ENCODE data around the gene TLNRD1. TPM values are rescaled to one million over a fixed set of nuclear protein-coding genes. Genes with fewer than 3 reads are reported as not detected.

Gene TLNRD1
- total RNA-seq, 1 experiment from 2014 or later = 31.8 TPM

DNA sequence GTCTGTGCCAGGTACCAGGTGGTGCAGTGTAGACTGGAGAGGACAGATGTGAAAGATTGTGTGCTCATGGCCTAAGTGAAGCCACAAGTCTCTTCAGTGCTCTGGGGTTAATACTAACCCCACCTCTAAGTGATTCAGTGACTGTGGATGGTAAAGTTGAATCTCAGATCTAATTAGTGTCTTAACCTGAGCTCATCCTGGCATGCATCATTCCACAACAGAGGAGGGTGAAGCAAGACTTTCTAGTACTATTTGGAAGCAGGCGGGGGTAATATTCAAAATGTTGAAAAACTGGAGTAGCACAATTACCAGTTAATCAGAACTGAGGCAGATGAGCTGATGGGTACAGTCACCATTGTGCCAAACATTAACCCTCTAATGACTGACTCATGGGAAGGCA, 8.3 kb upstream of the TLNRD1 start:
- Mint-ChIP-seq H3K36me3 (ENCODE audit: insufficient read depth, unreplicated experiment) (peaks cover 22% of the 10 kb centered on the region), H3K4me3 (ENCODE audit: low read depth, unreplicated experiment) (no peak overlapping the region), H3K4me1 (ENCODE audit: low read depth, unreplicated experiment) (peaks cover 29% of the 10 kb centered on the region), H3K27me3 (ENCODE audit: unreplicated experiment) (no peaks in the 10 kb centered on the region), H3K27ac (ENCODE audit: unreplicated experiment) (no peak overlapping the region), H3K9me3 (ENCODE audit: low read depth, unreplicated experiment) (no peaks in the 10 kb centered on the region)
- TF ChIP-seq, protein P1, sequence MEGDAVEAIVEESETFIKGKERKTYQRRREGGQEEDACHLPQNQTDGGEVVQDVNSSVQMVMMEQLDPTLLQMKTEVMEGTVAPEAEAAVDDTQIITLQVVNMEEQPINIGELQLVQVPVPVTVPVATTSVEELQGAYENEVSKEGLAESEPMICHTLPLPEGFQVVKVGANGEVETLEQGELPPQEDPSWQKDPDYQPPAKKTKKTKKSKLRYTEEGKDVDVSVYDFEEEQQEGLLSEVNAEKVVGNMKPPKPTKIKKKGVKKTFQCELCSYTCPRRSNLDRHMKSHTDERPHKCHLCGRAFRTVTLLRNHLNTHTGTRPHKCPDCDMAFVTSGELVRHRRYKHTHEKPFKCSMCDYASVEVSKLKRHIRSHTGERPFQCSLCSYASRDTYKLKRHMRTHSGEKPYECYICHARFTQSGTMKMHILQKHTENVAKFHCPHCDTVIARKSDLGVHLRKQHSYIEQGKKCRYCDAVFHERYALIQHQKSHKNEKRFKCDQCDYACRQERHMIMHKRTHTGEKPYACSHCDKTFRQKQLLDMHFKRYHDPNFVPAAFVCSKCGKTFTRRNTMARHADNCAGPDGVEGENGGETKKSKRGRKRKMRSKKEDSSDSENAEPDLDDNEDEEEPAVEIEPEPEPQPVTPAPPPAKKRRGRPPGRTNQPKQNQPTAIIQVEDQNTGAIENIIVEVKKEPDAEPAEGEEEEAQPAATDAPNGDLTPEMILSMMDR (IDR thresholded peaks at IDR 0.05; ENCODE audit: unreplicated experiment) = no peak
- CTCF ChIA-PET = no interaction called here
- intact Hi-C loops (cut with micrococcal nuclease; ENCODE audit: unreplicated experiment) = no loop called here
- no TSS peak for BruUV-seq (replicated peaks)
- no peak for DNase-seq

DNA sequence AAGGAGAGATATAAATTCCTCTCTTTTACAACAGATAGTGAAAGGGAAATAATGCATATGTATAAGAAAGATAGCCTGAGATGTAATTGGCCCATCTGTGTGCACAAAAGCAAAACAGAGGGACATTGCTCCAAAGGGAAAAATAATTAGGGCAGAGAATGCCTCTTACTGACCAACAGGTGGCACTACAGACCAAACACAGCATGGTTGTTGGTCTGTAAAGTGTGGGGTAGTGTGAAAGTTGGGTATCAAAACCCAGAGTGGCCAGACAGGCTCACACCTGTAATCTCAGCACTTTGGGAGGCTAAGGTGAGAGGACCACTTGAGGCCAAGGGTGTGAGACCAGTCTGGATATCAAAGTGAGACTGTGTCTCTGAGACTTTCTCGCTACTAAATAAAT, 4.5 kb upstream of the TLNRD1 start:
- no TSS peak for BruUV-seq (replicated peaks)
- peaks cover 23% of the 10 kb centered on the region for H3K4me1 Mint-ChIP-seq (ENCODE audit: low read depth, unreplicated experiment)
- intact Hi-C loops (cut with micrococcal nuclease; ENCODE audit: unreplicated experiment) = loop anchor here (5.0 kb wide), 2 partner anchors 111 to 261 kb away; no protein-coding TSS in a partner anchor
- TF ChIP-seq, protein P1 (IDR thresholded peaks at IDR 0.05; ENCODE audit: unreplicated experiment) = peak; percentile 46
- H3K27ac Mint-ChIP-seq (ENCODE audit: unreplicated experiment) = no peak overlapping the region
- CTCF ChIA-PET = interaction anchor here (1.1 kb wide), 1 partner anchor 102 kb away, joined by 3 read pairs; no protein-coding TSS in a partner anchor
- no peak for DNase-seq
- H3K36me3 Mint-ChIP-seq (ENCODE audit: insufficient read depth, unreplicated experiment) = peaks cover 22% of the 10 kb centered on the region
- no peaks in the 10 kb centered on the region for H3K27me3 Mint-ChIP-seq (ENCODE audit: unreplicated experiment)
- no peak overlapping the region for H3K4me3 Mint-ChIP-seq (ENCODE audit: low read depth, unreplicated experiment)
- no peaks in the 10 kb centered on the region for H3K9me3 Mint-ChIP-seq (ENCODE audit: low read depth, unreplicated experiment)

DNA sequence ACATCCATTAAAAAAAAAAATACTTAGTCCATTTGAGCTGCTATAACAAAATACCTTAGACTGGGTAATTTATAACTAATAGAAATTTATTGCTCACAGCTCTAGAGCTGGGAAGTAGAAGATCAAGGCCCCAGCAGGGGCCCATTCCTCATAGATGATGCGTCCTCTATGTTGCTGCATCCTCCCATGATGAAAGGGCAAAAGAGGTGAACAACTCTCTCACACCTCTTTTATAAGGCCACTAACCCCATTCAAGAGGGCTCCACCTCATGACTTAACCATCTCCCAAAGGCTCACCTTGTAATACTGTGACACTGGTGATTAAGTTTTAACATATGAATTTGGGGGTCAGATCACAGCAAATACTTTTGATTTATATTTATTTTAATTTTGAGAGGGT, 3.0 kb upstream of the TLNRD1 start:
- no peak for DNase-seq
- Mint-ChIP-seq H3K4me1 (ENCODE audit: low read depth, unreplicated experiment) (peaks cover 16% of the 10 kb centered on the region), H3K27ac (ENCODE audit: unreplicated experiment) (no peak overlapping the region), H3K9me3 (ENCODE audit: low read depth, unreplicated experiment) (no peaks in the 10 kb centered on the region), H3K27me3 (ENCODE audit: unreplicated experiment) (no peaks in the 10 kb centered on the region), H3K4me3 (ENCODE audit: low read depth, unreplicated experiment) (no peak overlapping the region), H3K36me3 (ENCODE audit: insufficient read depth, unreplicated experiment) (peaks cover 36% of the 10 kb centered on the region)
- TF ChIP-seq, protein P1 (IDR thresholded peaks at IDR 0.05; ENCODE audit: unreplicated experiment) = no peak
- BruUV-seq (replicated peaks) = no TSS peak
- intact Hi-C loops (cut with micrococcal nuclease; ENCODE audit: unreplicated experiment) = loop anchor here (5.0 kb wide), 2 partner anchors 110 to 260 kb away; no protein-coding TSS in a partner anchor
- CTCF ChIA-PET = interaction anchor here (0.6 to 1.0 kb wide), 2 partner anchors 9 to 268 kb away, joined by 3 to 4 read pairs; no protein-coding TSS in a partner anchor

DNA sequence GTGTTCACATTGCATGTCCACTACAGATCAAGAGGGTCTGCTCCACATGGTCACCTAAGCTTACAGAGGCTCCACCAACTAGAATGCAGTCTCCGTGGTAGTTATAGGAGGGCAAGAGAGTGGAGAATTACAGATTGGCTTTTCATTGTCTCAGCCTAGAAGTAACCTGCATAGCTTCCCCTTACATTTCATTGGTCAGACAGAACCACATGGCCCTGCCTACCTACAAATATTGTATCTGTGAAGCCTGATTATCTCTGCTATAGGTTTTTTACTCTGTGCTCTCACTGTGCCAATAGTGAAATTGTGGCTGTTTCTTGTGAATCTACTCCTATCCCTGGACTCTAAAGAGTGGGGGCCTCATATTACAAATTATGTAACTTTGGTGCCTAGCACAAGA, 2.5 kb upstream of the TLNRD1 start:
- H3K27me3 Mint-ChIP-seq (ENCODE audit: unreplicated experiment) = no peaks in the 10 kb centered on the region
- DNase-seq = peak; percentile 13
- no TSS peak for BruUV-seq (replicated peaks)
- H3K27ac Mint-ChIP-seq (ENCODE audit: unreplicated experiment) = peak overlapping the region; percentile 48
- CTCF ChIA-PET = interaction anchor here (1.0 kb wide), 1 partner anchor 268 kb away, joined by 3 read pairs; no protein-coding TSS in a partner anchor
- TF ChIP-seq, protein P1 (IDR thresholded peaks at IDR 0.05; ENCODE audit: unreplicated experiment) = no peak
- intact Hi-C loops (cut with micrococcal nuclease; ENCODE audit: unreplicated experiment) = loop anchor here (5.0 kb wide), 2 partner anchors 109 to 259 kb away; no protein-coding TSS in a partner anchor
- H3K4me1 Mint-ChIP-seq (ENCODE audit: low read depth, unreplicated experiment) = peaks cover 17% of the 10 kb centered on the region
- H3K9me3 Mint-ChIP-seq (ENCODE audit: low read depth, unreplicated experiment) = no peaks in the 10 kb centered on the region
- H3K4me3 Mint-ChIP-seq (ENCODE audit: low read depth, unreplicated experiment) = peak overlapping the region; percentile 93
- peaks cover 42% of the 10 kb centered on the region for H3K36me3 Mint-ChIP-seq (ENCODE audit: insufficient read depth, unreplicated experiment)

Data from Calu3 (cell line).